NCI-H2196 treated with DMSO at 0.1 percent for 48 hours (cell line): ENCODE results near the gene CLDN18.

ENCODE experiments used
- DNase-seq: peaks from one replicate; lab custom pipeline; 2025; ENCODE audit not compliant: unreplicated experiment; lab: John Stamatoyannopoulos, UW

The CLDN18 gene

DNA sequence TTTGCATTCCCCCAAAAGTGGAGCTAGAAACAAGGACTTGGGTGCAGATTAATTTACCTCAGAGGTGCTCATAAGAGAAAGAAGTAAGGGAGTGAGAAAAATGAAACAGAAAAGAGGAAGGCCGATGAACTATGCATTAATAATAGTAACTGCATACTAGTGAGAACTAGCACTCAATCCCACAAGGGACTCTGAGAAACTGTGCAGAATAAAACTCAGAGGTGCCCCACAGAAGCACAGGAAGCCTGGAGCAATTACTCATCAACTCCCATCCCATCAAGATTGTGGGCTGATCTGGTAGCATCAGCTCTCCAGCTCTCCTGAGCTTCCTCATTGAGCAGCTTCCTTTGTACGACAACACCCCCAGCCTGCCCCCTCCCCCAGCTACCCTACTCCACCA is 50.8 kb downstream of the CLDN18 start:
- DNase-seq: no peak

DNA sequence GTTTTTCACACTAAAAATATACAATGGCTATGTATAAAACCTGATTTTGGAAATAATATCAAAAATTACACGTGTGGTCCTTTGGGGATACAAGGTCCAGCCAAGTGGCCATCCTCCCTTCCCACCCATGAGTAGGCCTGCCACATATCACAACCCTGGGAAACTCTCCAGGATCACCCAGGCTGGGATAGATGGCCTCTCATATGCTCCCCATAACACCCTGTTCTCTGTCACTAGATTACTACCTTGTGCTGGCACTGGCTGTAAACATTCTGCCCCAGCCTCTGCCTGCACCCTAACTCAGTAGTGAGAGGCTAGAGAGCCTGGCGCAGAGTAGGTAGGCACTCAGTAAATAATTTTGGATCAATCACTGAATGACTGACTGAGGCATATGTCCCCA is 52.1 kb downstream of the CLDN18 start:
- DNase-seq: no peak

DNA sequence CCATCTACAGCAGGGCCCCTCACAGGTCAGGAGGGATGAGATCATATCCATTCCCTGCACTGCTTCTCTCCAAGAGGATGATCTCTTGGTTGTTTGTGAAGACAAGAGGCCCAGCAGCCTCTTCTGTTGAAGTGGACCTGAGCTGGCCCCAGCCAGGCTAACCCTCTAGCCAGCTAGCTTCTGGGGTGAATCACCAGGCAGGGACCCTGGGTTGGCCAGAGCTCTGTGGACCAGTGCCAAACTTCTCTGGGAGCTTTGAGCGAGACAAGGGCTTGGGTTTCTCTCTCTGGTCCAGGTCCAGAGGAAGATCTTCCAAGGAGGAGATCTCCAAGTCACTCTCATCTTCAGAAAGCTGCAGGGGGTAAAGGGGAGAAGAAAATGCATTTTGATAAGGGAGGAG is 52.7 kb downstream of the CLDN18 start:
- no peak for DNase-seq

DNA sequence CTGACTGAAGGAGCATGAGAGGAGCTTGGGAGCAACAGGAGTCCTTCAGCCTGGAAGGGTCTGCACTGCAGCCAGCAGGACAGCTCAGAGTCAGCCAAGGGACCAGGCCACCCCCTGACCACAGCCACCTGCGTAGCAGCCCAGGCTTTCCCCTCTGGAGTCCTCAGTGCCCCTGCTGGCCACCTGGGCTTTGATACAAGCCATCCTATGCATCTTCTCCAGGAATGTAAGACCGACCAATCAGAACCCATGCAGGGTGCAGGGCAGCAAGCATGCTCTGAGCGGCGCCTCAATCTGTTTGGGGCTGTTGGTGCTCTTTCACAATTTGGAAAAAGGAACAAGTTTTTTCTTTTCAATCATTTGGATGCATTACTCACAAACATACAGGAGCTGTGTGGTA is 53.5 kb downstream of the CLDN18 start:
- no peak for DNase-seq

DNA sequence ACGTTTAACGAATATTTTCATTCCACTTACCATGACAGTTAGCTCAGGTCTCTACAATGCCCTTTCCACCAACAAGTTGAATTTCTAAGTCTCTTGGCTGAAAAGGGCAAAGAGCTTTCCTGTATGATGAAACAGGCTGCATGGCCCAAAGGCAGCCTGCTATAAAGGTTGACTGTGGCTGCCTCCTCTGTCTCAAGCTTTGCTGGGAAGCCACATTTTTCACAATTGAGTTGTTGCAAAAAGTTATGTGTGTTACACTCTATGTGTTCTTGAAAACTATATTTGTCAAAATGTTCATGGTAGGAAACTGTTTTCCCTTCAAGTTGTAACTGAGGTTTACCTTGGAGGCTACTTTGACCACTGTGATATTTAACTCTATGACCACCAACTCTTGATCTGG is 56.0 kb downstream of the CLDN18 start:
- no peak for DNase-seq

DNA sequence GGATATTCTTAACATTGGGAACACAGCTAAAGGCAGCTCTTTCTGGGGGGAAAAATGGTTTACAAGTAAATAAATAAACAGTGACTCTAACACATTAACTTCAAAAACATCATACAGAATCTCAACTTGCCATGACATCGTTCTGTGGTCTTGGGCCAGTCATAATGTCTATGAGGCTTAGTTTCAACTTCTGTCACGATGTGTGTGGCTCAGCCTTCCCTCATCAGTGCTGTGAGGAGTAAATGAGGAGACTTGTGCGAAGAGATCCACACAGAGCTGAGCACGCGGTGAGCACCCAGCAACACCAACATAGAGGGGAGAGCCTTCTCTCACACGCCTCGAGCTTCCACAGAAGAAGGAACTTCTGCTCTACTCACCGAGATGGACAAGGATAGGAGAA is 56.4 kb downstream of the CLDN18 start:
- no peak for DNase-seq

DNA sequence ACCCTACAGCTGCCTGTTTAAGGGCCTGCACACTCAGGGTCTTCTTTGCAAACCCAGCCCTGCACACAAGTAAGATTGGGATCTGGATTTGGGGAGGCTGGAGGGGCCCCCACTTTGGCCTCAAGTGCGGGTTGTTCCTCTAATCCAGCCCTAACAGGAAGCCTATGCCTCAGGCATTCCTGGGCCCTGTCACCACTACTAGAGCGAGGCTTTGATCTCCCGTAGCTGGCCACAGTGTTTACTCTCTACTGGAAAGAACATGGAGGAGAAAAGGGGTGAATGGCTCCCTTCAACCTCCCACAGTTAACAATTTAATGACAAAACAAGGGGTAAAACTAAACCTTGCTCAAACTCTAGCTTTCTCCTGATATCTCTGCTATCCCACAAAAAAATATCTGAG is 57.0 kb downstream of the CLDN18 start:
- no peak for DNase-seq

DNA sequence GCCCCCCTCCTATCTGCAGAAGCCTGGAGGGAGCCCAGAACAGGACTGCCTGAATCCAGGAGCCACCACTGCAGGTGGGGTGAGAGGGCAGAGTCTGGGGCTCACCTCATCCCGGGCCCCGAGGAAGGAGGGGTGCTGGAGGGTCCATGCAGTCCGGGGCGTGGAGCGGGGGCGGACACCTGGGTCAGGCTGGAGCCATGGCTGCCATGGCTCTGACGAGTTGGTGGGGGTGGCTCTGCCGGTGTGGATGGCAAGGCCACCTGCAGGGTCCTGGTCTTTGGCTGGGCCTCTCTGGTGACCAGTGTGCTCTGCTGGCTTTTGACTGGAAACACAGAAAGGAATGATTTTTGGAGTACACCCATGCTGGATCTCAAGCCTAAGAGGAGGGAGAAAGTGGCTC is 58.1 kb downstream of the CLDN18 start:
- no peak for DNase-seq

DNA sequence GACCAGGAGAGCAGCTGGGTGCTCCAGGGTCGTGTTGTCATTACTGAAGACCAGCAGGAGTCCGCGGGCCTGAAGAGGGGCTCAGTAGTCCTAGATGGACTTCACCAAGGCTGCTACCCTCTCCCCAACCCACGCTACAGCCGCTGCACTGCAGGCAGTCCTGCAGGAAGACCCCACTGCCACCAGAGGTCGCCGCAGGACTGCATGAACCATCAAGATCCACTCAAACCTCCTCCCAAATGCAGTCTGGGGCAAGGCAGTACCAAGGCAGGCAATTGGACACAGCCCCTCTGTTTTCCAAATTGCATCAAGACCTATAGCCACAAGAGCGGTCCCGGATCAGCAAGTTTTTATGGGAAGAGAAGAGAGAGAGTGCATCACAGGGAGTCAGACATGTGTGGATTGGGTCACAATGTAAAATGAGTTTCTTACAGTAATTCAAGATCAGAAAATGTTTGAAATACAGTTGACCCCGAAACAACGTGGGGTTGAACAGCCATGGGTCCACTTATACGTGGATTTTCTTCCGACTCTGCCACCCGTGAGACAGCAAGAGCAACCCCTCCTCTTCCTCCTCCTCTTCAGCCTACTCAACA is 58.7 kb downstream of the CLDN18 start:
- peak; percentile 72 for DNase-seq

DNA sequence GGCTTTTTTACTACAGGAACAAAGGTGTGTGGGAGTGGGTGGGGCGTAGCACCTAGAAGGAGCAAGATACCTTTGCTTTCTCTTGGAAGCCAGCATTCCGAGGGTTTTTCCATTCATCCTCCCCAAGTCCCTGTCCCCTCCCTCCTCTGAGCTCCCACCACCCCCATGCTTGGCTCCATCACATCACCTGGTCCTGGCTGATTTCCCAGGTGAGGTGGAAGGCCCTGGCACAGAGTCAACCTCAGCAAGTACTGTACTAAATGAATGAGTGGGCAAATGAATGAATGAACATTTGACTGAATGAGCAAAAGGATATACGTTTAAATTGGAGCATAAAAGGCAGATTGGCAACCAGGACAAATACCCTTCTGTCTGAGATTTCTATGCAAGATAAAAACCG is 60.0 kb downstream of the CLDN18 start:
- no peak for DNase-seq

DNA sequence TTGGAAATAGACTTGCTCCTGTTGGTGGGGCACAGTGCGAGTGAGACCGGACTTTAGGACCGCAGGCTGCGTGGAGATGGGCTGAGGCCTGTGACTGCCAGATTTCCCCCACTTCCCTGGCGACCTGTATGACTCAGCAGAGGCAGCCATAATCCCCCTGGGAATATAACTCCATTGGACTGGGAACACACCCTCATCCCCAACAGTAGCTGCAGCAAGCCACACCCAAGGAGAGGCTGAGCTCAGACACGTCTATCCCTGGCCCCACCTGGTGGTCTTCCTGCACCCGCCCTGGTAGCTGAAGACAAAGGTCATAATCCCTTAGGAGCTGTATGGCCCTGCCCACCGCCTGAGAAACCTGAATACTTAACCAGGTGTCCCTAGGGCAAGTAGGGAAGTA is 62.8 kb downstream of the CLDN18 start:
- DNase-seq: no peak

DNA sequence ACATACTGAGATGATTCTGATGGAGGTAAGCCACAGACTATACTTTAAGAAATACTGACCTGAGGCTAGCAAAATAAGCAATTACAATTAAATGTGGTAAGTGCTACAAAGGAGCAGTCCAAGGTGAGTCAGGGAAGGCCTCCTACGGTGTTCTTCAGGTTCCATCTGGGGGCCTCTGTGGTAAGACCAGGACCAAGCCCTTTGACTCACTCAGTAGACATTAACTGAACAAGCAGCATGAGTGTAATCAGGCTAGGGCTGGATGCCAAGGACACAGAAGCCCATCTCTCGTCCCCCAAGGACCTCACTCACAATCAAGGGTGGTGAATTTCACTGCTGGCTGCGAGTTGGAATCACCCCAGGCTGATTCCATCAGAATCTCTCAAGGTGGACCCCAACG is 68.1 kb downstream of the CLDN18 start:
- no peak for DNase-seq

DNA sequence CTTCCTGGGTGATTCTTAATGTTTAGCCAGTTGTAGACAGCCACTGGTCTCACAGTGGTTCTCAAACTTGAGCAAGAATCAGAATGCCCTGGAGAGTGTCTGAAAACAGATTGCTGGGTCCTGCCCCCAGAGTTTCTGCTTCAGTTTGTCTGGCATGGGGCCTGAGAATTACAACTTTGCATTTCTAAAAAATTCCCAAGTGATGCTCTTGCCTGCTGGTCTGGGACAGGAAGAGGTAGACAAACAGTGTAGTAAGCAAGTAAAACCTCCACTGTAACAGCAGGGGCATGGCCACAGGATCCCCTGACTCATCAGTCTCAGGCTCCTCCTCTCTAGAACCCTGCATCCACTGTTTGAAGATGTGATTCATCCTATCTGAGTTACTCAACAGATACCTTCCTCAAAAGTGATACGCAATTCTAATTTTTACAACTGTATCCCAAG is 69.0 kb downstream of the CLDN18 start:
- no peak for DNase-seq

DNA sequence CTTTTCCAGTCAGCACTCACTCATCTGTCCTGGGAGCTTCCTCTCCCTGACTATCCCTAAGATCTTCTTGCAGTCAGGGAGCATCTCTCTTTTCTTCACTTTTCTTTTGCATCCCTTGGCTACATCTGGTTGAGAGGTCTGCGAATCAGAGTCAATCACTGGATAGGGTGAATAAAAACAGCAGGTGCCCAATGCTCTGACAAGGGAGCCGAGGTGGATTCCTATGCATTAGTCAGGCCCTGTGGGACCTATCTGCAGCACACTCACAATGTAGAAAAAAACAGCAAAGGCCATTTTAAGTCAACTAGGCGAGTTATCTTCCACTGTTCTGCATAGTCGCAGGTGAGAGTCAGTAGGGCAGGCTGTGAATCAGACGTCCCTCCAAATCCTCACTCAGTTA is 69.9 kb downstream of the CLDN18 start:
- DNase-seq: no peak

DNA sequence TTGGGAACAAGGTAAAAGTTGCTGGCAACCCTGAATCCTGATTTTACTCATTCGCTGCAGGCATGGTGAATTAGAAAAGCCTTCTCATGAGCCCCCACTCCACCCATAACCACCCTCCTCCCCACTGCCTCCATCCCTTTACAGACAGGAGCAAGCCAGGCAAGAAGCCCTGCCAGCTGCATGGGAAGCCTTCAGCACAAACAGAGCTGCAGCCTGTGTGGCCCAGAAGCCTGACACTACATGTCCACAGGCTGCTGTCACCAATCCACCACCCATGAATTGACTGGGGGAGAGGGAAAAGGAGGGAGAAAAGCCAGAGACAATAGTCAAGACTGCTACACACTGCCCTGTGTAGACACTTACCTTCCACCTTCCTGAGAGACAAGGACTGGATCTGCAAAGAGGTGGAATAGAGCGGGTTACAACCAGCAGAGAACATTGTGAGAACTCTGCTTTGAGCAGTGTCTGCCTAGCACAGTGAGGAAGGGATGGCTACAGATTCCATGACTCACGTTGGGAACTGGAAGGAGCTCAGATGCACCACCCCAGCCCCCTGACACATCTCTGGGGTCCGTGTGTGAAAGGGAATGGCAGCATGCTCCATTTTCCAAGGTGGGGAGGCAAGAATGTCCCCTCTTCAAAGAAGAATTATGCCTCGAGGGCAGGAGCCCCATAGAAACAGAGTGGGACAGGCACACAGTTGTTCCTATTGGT is 71.6 kb downstream of the CLDN18 start:
- DNase-seq: no peak

DNA sequence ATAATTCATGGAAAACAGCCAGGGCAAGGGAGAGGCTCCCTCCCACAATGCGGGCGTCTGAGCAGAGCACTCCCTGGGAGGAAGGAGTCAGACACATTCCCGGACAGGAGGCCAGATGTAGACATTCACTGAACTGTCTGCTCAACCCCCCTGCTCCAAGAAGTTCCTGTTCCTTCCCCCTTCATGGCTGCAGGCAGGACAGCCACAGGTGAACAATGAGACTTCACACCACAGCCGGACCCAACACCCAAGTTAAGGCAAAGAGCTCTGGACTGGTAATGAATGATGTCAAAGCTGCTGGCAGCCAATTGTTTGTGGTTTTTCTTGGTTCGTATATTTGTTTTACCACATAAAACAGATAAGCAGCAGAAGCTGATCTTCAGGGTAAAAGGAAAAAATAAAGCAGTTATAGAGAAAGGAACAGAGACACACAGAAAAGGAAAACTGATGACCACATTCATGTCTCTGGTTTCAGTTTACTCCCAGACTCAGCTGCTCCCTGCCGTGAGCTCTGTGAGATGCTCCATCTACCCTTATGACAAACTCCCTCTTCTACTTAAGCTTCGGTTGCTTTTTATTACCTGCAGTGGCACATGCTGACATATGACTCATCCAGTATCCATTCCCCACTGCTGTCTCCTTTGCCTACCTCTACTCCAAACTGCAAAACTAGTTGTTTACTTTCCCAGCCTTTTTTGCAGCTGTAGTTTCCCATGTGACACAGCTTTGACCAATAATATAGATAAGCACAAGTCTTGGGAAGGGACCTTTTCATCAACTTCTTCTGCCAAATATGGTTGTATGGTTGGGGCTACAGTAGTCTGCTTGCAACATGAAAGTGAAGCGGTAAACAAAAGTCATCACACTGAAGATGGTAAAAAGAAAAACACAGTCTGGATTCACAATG is 72.4 kb downstream of the CLDN18 start:
- DNase-seq: peak; percentile 79

DNA sequence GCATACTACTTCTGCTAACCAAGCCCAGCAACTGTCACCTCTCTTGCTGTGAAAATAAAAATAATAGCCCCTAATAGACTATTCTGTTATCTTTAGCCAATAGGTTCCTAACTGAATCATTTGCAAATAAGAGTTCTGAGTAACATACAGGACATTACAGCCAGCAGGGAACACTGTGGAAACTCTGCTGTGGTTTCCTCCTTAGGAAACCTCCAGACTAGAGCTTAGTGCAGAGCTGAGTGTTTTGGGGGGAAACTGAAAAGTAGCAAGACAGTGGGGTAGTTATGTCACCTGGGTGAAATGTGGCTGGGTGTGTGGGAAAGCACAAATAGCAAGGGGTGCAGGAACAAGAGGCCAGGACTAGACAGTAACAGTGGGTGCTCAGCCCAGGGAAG is 73.0 kb downstream of the CLDN18 start:
- no peak for DNase-seq
